HG02885 (cell line): ENCODE measurements around the gene HPS4.
"Not testable (repeated sequence)": the region's sequence is repeated elsewhere in the genome, so short reads cannot be mapped to it uniquely, and the experiment has no call there.

Experiments
- ATAC-seq: cut with Tn5 transposase; IDR thresholded peaks from one replicate; pipeline ENCODE4 v1.9.1; 2021; ENCODE audit warnings: mild to moderate bottlenecking; ENCODE audit not compliant: unreplicated experiment, poor library complexity

The HPS4 gene

DNA sequence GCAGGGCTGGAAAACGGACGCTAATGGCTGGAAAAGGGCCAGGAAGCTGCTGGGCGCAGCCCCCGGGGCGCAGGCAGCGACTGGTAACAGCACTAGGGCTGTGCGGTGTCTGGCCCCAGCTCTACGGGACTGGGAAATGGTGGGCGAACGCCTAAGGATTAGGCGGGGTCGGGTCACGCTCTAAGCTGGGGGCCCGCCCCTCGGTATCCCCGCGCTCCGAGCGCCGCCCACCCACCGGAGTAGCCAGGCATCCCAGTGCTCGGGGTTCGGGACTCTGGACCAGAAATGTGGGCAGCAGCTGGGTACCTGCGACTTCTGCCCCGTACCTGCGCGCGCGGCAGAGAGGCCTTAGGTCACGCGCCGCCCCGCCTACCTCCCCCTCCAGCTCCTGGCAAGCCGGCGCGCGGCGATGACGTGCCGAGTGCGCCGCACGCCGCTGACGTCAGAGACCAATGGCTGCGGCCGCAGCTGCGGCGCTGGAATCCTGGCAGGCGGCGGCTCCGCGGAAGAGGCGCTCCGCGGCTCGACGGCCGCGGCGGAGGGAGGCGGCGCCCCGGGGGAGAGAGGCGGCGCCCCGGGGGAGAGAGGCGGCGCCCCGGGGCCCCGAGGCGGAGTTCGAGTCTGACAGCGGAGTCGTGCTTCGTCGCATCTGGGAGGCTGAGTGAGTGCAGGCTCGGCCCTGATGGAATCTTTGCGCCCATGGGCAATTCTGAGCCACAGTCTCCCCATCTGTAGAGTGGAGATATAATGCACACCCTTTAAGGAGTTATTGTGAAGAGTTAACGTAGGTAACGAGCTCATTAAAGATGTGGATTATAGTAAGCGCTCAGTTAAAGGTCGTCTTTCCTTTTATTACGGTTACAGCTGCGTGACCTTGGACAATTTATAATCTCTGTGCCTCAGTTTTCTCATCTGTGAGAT is at the start of gene HPS4, which contains the start of gene SRRD:
Gene HPS4 (minus strand): TSS at position 345 of the 921 bp plus-strand sequence. CDS start 2,021 bp downstream, outside the sequence.
Gene SRRD (plus strand): TSS at position 439 of the 921 bp plus-strand sequence. CDS start 14 bp downstream, at position 453.
- ATAC-seq, result peak; percentile 72

- no peak for ATAC-seq
Observed at GRCh38 chr22:26529345-26529744, 45.8 kb upstream of the HPS4 start.

GRCh38 chr22:26528518-26528917 is 44.9 kb upstream of the HPS4 start:
- not testable (repeated sequence) for ATAC-seq

GRCh38 chr22:26527574-26528465 is 44.2 kb upstream of the HPS4 start:
- ATAC-seq, result no peak

DNA sequence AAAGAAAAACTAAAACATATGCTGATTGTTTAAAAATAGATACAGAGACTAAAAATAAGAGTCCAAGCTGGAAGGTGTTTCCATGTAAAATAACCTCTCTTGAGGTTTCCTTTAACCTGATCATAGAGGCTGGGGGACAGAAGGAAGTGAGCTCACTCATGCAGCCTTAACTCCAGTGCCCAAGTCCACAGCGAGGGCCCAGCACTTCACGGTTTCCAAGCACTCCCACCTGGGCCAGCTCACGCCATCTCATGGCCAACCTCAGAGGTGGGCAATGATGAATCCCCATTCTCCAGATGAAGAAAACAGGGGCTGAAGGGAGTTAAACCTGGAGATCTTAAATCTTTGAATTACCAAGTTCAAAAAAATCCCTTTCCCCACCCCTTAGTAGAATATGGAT is 43.6 kb upstream of the HPS4 start:
- no peak for ATAC-seq

- no peak for ATAC-seq
Observed at GRCh38 chr22:26525946-26526564, 42.5 kb upstream of the HPS4 start.

- ATAC-seq, result no peak
Observed at GRCh38 chr22:26524870-26525269, 41.3 kb upstream of the HPS4 start.

GRCh38 chr22:26522592-26522991 is 39.0 kb upstream of the HPS4 start:
- no peak for ATAC-seq

DNA sequence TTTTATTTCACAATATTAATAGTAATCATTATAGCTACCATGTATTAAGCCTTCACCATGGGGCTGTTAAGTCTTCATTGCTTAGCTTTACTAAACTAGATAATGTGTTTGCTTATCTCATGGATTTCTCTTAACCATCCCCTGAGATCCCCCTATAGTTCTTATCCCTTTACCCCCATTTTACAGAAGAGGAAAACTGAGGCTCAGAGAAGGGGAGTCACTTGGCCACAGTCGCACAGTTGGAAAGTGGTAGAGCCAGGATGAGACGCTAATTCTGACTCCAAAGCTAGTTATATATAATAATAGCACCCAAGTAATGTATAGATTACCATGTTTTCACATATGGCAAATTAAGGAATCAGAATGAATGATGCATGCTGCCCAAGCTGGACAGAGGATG is 38.4 kb upstream of the HPS4 start:
- no peak for ATAC-seq

DNA sequence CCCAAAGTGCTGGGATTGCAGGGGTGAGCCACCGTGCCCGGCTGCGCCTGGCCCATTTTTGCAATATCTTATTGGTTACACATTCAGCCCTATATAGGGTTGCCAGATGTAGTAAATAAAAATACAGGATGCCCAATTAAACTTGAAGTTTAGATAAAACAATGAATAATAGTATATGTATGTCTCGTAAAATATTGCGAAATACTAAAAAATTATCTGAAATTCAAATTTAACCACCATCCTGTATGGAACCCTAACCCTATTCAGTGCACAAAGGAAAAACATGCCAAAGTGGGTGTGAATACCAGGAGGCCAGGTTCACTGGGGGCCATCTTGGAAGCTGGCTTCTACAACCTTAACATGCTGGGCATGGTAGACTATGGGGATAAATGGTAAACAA is 33.8 kb upstream of the HPS4 start:
- no peak for ATAC-seq

DNA sequence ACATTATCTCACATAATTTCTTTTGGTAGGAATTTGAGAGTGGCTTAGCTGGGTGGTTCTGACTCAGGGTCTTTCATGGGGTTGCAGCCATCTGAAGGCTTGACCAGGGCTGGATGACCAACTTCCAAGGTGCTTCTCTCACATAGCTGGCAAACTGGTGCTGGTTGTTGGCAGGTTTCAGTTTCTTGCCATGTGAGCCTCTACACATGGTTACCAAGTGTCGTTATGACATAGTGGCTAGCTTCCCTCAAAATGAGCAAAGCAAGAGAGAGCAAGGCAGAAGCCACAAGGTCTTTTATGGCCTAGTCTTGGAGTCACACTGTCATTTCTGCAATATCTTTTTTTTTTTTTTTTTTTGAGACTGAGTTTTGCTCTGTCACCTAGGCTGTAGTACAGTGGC is 32.9 kb upstream of the HPS4 start:
- no peak for ATAC-seq

DNA sequence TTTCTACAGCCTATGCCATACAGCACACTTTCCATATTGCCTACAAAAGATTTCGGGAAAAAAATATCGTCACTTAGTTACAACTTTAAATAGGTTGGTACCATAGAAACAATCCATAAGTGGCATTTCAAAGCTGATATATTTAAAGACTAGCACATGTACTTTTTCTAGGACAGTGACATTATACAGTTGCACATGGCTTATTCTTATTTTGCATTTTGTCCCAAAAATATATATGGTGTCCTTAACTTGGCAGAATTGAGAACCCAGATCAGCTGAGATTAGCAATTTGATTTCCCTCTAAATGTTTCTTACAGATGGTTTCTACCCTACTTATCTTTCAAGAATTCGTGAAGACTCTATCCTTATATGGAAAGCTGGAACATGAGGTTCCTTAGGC is 32.3 kb upstream of the HPS4 start:
- ATAC-seq, result no peak

GRCh38 chr22:26514419-26515161 is 31.0 kb upstream of the HPS4 start:
- no peak for ATAC-seq

DNA sequence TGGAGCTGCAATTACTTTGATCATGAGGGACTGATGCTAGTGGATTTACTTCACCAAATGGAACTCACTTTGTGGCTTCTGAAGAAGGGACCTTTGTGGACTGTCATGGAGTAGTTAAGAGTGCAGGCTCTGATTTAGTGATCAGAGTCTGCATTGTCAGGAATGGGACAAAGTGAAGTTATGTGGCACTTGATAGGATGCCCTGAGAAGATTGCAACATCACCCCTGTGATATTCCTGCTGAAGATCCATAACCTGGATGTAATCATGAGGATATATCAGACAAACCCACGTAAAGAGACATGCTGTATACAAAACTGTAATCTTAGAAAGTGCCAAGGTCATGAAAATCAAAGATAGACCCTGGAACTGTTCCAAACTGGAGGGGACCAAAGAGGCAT is 30.3 kb upstream of the HPS4 start:
- no peak for ATAC-seq

DNA sequence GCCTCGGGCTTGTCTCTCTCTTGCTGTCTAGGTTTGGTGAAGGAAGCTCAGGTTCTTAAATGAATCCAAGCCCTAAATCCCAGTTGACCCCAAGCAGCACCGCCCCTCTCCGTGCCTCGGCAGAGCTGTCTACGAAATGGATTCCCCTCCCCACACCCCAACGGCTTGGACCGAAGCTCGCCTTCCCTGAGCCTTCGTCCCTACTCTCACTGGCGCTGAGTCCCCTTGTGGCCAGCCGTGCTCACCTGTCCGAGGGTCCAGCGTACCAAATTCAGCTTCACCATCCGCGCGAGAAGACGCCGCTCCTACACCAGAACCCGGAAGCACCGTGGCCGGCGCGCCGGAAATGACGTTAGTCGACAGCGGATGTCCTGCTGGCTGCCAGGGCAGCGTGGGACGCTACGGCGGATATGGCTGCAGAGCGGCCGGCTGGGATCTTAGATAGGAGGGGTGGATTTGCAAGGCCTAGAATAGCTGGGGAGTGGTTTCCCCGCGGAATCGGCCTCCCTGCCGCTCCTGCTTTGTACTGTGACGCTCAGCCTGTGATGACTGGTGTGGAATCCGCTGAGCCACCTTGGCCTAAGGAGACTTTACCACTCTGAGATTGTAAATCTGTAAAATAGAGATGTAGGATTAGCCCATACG is 28.7 kb upstream of the HPS4 start, which contains the start of gene TFIP11:
Gene TFIP11 (minus strand): TSS at position 325 of the 645 bp plus-strand sequence. CDS start 2,201 bp downstream, outside the sequence.
- peak; percentile 93 for ATAC-seq

GRCh38 chr22:26508148-26508547 is 24.6 kb upstream of the HPS4 start:
- no peak for ATAC-seq

GRCh38 chr22:26503758-26504157 is 20.2 kb upstream of the HPS4 start:
- no peak for ATAC-seq

- ATAC-seq, result no peak
Observed at GRCh38 chr22:26502688-26503561, 19.3 kb upstream of the HPS4 start.
